Measurements from ENCODE around the gene PXMP2.

- TF ChIP-seq CTCF (IDR thresholded peaks at IDR 0.05) (no peak), POLR2AphosphoS5 (IDR thresholded peaks at IDR 0.05; ENCODE audit: insufficient read depth in 1 of 2, low read depth in 1 of 2) (no peak)
Observed at GRCh38 chr12:132719954-132720324, 32.6 kb downstream of the PXMP2 start.
